ENCODE measurements around the gene COA1. TPM values are rescaled to one million over a fixed set of nuclear protein-coding genes. Genes with fewer than 3 reads are reported as not detected.

Gene COA1
- total RNA-seq, 1 donor from 2014 or later: 16.3 TPM

DNA sequence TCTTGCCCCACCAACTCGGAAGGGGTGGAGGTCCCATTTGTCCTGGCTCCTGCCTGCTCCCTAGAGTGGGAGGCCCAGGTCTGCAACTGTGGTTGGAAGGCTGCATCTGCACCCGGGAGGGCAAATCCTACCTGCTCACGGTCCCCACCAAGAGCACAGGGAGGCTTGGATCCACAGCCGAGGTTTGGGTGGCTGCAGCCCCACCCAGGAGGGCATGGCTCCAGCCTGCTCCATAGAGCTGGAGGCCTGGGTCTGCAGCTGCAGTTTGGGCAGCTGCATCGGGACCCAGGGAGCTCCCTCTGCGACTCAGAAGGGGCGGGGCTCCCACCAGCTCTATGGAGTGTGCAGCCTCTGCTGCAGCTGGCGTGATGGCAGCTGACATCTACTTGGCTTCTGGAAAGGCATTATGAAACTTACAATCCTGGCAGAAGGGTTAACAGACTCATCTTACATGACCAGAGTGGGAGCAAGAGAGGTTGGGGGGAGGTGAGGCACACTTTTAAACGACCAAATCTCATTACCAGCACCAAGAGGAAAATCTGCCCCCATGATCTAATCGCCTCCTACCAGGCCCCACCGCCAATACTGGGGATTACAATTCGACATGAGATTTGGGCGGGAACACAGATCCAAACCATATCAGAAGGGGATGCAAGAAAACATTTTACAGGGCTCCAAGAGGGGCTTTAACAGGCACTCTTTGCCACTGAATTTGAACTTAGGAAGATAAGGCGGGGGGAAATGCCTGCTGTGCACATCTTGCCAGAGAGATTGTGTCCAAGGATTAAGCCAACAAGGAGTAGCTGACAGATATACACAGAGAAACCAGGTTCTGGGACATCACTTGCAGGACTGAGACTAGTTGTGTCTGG, 20.9 kb upstream of the COA1 start:
- H3K27ac ChIP-seq: no peak overlapping the region
- H3K4me1 ChIP-seq: no peaks in the 10 kb centered on the region
- no peak for DNase-seq (ENCODE audit: low spot score in 2 of 2)
- no peaks in the 10 kb centered on the region for H3K9me3 ChIP-seq
- TF ChIP-seq, protein P1, sequence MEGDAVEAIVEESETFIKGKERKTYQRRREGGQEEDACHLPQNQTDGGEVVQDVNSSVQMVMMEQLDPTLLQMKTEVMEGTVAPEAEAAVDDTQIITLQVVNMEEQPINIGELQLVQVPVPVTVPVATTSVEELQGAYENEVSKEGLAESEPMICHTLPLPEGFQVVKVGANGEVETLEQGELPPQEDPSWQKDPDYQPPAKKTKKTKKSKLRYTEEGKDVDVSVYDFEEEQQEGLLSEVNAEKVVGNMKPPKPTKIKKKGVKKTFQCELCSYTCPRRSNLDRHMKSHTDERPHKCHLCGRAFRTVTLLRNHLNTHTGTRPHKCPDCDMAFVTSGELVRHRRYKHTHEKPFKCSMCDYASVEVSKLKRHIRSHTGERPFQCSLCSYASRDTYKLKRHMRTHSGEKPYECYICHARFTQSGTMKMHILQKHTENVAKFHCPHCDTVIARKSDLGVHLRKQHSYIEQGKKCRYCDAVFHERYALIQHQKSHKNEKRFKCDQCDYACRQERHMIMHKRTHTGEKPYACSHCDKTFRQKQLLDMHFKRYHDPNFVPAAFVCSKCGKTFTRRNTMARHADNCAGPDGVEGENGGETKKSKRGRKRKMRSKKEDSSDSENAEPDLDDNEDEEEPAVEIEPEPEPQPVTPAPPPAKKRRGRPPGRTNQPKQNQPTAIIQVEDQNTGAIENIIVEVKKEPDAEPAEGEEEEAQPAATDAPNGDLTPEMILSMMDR (IDR thresholded peaks at IDR 0.05): no peak
- H3K27me3 ChIP-seq: no peaks in the 10 kb centered on the region
- H3K36me3 ChIP-seq: no peaks in the 10 kb centered on the region
- no peak overlapping the region for H3K4me3 ChIP-seq
- intact Hi-C loops (cut with DNase I): no loop called here

DNA sequence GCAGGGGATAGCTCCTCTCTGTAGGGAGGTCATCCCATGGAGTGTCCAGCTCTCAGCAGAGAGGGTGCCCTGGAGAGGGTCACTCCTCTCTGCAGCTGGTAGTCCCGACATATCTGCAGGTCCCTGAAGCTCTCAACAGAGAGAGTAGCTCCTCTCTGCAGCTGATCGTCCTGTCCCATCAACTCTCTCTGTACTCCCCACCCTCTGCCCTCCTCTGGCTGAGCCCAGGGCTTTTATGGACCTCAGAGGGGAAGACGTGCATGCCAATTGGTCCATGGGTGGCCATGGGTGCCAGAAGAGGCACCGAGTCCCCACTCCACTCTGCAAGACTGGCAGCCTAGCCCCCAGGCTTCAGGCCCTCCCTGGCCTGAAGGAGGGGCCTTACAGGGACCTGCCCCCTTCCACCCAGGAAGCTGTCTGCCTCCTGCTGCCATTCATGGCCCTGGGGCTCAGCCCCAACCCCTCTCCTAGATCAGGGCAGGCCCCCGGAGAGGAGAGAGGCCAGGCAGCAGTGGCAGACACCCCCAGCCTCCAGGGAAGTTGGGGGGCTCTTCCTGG, 20.1 kb upstream of the COA1 start:
- Histone ChIP-seq H3K27ac (no peak overlapping the region), H3K36me3 (no peaks in the 10 kb centered on the region), H3K27me3 (no peaks in the 10 kb centered on the region), H3K4me1 (no peaks in the 10 kb centered on the region), H3K4me3 (no peak overlapping the region), H3K9me3 (no peaks in the 10 kb centered on the region)
- intact Hi-C loops (cut with DNase I): no loop called here
- no peak for DNase-seq (ENCODE audit: low spot score in 2 of 2)
- TF ChIP-seq, protein P1 (IDR thresholded peaks at IDR 0.05): no peak

DNA sequence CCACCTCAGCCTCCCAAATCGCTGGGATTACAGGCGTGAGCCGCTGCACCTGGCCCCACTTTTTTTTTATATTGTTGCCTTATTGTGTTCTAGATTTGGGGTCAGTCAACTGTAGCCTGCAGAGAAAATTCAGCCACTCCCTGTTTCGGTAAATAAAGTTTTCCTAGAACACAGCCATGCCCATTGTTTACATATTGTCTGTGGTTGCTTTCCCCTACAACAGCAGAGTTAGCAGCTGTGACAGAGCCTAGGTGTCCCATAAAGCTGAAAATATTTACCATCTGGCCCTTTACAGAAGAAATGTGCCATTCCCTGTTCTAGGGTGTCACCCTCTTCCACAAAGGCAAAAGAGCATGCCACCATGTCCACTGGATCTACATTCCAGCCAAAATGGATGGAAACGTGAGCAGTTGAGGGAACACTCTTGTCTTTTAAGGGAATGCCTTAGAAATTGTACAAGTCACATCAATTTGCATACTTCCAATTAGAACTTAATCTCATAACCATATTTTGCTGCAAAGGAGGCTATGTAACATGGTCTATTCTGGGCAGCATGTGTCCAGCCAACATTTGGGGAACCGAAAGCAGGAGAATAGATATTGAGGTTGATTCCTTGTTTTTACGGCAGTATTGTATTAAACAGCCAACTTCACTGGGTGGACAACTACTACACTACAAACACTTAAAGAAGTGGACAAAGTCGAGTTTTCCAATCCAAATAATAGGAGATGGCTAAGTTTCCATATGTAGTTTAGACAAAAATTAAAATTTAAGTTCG, 18.2 kb upstream of the COA1 start:
- H3K27ac ChIP-seq: no peak overlapping the region
- intact Hi-C loops (cut with DNase I): no loop called here
- no peak overlapping the region for H3K4me3 ChIP-seq
- no peaks in the 10 kb centered on the region for H3K36me3 ChIP-seq
- H3K4me1 ChIP-seq: no peaks in the 10 kb centered on the region
- H3K27me3 ChIP-seq: no peaks in the 10 kb centered on the region
- no peak for DNase-seq (ENCODE audit: low spot score in 2 of 2)
- no peaks in the 10 kb centered on the region for H3K9me3 ChIP-seq
- TF ChIP-seq, protein P1 (IDR thresholded peaks at IDR 0.05): no peak

DNA sequence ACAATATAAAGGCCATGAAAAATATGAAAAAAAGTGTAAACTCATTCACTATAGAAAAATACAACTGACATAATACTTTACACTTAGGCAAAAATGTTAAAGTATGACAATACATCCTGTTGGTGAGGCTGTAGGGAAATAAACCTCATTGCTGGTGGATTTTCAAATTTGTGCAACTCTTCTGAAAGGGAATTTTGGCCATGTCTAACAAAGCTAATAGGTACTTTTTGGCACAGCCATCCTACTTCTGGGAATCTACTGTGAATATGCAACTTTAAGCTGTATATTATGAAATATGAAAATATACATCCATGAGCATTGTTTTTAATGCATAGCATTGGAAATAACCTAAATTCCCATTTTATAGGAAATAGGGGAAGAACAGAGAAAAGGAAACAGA, 13.4 kb upstream of the COA1 start:
- H3K4me1 ChIP-seq: no peaks in the 10 kb centered on the region
- intact Hi-C loops (cut with DNase I): no loop called here
- H3K4me3 ChIP-seq: no peak overlapping the region
- TF ChIP-seq, protein P1 (IDR thresholded peaks at IDR 0.05): no peak
- no peaks in the 10 kb centered on the region for H3K9me3 ChIP-seq
- H3K36me3 ChIP-seq: no peaks in the 10 kb centered on the region
- no peaks in the 10 kb centered on the region for H3K27me3 ChIP-seq
- H3K27ac ChIP-seq: no peak overlapping the region
- no peak for DNase-seq (ENCODE audit: low spot score in 2 of 2)

DNA sequence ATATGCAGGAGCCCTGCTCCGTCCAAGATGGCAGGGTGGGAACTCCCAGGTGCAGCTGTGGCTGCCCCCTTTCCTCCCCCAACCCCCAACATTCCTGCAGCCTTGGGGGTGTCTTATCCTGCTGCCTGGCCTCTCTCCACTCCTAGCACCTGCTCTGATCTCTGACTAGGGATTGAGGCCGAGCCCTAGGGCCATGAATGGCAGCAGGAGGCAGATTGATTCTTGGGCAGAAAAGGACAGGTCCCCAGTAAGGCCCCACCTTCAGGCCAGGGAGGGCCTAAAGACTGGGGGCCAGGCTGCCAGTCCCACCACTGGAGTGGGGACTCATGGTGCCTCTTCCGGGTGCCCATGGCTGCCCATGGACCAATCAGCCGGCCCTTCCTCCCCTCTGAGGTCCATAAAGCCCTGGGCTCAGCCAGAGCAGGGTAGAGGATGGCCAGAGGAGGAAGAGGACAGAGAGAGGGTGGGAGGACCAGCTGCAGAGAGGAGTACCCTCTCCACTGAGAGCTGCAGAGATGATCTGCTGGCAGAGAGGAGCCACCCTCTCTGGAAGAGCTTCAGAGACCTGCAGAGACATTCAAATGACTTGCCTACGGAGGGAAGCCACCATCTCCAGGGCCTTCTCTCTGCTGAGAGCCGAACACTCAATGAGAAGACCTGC, 8.3 kb upstream of the COA1 start:
- H3K36me3 ChIP-seq: no peaks in the 10 kb centered on the region
- no peak overlapping the region for H3K4me3 ChIP-seq
- TF ChIP-seq, protein P1 (IDR thresholded peaks at IDR 0.05): no peak
- intact Hi-C loops (cut with DNase I): no loop called here
- no peak overlapping the region for H3K27ac ChIP-seq
- H3K9me3 ChIP-seq: no peaks in the 10 kb centered on the region
- H3K27me3 ChIP-seq: no peaks in the 10 kb centered on the region
- H3K4me1 ChIP-seq: no peaks in the 10 kb centered on the region
- no peak for DNase-seq (ENCODE audit: low spot score in 2 of 2)
